Non-pigmented ciliary epithelial cell (primary cell): ENCODE data around the gene TJP1.
"Not testable (repeated sequence)": the region's sequence is repeated elsewhere in the genome, so short reads cannot be mapped to it uniquely, and the experiment has no call there.

Source experiments
- DNase-seq: peaks from one replicate; pipeline ENCODE4 v3.0.0-alpha.2; 2010; ENCODE audit warnings: low read depth

Gene TJP1

DNA sequence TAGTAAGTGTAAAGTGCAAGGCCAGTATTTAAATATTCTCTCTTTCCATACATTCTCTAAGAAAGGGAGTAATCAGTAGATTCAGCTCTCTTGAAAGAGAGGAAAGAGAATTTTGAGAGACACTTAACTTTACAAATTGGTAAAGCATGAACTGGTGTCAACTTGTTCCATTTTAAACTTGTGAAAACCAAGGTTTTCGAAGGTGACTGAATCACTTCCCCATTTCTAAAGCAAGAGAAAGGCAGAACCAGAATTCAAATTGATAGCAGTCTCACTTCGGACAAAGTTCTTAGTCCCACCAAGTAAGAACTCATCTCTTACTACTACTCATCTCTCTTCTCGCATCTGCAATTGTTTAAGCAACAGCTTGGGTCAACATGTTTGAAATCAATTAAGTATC lies 22.4 kb downstream of the TJP1 start:
- DNase-seq: no peak

DNA sequence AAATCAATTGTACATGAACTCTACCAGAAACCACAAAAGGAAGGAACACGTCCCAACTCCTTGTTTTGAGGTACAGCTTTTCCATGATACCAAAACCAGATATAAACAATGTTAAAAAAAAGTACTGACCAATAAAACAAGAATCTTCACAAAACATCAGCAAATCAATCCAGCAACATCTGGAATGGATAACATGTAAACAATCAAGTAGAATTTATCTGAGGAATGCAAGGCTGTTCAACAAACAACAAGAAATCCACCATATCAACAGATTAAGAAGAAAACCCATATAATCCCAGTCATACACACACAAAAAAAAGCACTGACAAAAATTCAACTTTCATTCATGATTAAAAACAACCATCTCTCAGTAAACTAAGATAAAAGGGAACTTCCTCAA lies 26.7 kb downstream of the TJP1 start:
- no peak for DNase-seq

DNA sequence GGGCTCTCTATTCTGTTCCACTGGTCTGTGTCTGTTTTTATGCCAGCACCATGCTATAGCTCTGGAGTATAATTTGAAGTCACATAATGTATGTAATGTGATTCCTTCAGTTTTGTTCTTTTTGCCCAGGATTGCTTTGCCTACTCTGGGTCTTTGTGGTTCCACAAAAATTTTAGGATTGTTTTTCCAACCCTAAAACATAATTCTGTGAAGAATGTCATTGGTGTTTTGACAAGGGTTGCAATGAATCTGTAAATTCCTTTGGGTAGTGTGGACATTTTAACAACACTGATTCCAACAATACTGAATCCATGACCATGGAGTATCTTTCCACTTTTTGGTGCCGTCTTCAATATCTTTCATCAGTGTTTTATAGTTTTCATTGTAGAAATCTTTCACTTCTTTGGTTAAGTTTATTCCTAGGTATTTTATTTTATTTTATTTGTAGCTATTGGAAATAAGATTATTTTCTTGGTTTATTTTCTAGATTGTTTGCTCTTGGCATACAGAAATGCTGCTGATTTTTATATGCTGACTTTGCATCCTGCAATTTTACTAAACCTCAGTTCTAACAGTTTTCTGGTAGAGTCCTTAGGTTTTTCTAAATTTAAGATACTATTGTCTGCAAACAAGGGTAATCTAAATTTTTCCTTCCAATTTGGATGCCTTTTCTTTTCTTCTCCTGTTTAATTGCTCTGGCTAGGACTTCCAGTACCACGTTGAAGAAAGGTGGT lies 29.7 kb downstream of the TJP1 start:
- DNase-seq: no peak

DNA sequence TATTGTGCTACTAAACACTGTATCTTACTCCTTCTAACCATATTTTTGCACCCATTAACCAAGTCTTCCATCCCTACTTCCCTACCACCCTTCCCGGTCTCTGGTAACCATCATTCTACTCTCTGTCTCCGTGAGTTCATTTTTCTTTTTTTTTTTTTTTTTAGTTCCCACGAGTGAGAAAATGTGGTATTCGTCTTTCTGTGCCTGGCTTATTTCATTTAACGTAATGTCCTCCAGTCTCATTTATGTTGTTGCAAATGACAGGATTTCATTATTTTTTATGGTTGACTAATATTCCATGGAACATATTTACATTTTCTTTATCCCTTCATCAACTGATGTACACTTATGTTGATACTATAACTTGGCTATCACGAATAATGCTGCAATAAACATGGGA lies 31.7 kb downstream of the TJP1 start:
- no peak for DNase-seq

DNA sequence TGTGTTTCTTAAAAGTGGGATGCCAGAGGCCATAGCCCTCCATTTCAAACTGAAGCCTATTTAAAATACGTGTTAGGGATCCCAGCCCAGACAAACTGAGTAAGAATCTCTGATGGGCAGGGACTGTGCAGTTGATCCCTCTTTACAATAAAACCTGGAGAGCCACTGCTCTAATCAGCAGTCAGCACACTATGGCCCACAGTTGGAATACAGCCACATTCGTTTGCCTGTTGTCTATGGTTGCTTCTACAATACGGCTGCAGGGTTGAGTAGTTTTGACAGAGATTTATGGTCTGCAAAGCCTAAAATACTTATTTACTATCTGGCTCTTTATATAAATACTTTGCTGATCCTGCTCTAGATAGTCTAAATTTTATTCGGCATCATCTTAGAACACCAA lies 32.4 kb downstream of the TJP1 start:
- DNase-seq: no peak

DNA sequence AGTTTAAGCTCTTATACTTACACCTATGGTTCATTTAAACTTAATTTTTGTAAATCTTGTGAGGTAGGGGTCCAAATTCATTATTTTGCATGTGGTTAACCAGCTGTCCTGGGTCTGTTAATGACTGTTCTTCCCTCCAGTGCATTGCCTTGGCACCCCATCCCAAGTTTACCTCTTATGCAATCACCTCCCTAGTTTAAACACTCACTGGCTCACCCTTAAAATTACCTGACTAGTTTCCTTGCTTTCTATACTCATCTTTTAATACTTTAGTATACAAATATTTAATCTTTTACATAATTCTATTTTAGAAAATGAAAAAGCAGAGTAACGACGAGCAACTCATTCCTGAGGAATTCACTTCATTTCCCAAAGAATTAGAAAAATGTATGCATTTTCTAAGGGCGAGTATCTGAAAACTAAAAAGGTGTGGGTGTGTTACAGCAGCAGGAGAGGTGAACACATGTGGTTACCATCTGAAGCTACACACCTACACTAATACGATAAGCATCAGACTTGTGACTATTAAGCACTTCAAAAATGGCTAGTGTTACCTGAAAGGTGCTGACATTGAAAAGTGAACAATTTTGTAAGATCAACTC lies 33.7 kb downstream of the TJP1 start:
- DNase-seq: no peak

DNA sequence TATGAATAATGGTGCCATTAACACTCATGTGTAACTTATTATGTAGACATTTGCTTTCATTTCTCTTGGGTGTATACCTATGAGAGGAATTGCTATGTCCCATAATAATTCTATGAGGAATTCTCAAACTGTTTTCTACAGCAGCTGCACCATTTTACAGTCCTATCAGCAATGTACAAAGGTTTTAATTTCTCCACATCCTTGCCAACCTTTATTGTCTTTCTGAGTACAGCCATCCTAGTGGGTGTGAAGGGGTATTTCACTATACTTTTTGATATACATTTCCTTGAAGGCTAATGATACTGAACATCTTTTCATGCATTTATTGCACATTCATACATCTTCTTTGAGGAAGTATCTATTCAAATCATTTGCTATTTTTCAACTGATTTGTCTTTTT lies 34.5 kb downstream of the TJP1 start:
- DNase-seq: no peak

DNA sequence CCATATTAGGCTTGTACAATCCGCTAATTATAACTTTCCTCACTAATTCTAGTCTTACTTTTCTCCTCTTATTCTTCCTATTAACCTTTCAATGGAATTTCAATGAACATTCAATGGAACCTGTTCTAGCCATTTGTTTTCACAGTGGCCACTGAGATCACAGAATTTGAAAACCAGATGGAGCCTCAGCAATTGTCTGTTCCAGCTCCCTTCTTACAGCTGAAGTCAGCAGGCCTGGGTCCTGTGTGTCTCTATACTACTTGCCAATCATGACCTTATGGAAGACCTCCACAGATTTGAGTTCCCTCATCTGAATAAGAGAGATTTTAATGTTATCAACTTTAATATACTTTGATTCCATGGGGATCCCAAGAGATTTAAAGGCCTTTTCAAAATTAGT lies 36.6 kb downstream of the TJP1 start:
- no peak for DNase-seq

DNA sequence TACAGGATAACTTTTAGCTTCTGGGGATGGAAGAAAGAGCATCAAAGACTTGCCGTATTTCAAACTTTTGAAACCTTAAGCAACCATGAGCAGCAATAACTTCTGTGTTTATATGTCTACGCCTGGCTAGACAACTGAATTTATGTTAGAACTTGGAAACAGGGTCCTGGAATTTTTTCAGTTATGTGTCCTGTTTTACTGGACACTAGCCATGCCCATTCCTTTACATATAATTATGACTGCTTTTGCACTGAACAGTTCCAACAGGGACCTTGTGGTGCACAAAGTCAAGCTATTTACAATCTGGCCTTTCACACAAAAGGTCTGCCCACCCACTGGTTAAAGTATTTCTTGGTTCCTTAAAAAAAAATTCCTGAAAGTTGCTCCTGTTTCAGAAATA lies 37.1 kb downstream of the TJP1 start:
- no peak for DNase-seq

DNA sequence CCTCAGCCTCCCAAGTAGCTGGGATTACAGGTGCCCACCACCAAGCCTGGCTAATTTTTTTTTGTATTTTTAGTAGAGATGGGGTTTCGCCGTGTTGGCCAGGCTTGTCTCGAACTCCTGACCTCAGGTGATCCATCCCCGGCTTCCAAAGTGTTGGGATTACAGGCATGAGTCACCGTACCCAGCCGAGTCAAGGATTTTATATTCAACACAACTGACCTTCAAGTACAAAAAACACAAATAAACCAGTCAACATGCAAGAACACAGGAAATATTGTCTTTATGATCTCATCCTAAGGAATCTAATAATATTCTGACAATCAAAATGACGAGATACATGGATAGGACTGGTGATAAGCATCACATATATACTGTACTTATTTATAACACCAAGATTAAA lies 37.9 kb downstream of the TJP1 start:
- DNase-seq: no peak

DNA sequence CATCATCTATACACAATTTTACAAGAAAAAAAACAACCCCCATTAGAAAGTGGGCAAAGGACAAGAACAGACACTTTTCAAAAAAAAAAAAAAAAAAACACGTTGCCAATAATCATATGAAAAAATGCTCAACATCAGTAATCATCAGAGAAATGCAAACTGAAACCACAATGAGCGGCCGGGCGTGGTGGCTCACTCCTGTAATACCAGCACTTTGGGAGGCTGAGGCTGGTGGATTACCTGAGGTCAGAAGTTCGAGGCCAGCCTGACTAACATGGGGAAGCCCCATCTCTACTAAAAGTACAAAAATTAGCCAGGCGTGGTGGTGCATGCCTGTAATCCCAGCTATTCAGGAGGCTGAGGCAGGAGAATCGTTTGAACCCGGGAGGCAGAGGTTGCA lies 39.5 kb downstream of the TJP1 start:
- DNase-seq: not testable (repeated sequence)

DNA sequence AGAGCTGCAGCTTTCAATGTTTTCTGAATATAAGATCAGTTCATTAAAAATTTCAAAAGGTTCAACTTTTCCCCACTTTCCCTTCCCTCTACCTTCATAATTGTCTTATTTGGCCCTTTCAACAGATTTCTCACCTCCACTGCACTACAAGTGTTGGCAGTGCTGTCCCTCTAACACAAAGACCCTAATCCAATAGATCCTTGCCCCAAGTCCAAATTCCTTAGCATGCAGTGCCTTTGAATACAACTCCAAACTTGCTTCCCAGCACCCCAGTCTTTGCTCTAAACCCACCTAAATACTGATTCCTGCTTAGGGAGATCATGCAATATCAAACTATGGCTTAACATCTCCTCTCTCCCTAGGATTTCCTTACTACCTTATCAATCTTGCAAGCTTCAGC lies 43.9 kb downstream of the TJP1 start:
- DNase-seq: no peak

DNA sequence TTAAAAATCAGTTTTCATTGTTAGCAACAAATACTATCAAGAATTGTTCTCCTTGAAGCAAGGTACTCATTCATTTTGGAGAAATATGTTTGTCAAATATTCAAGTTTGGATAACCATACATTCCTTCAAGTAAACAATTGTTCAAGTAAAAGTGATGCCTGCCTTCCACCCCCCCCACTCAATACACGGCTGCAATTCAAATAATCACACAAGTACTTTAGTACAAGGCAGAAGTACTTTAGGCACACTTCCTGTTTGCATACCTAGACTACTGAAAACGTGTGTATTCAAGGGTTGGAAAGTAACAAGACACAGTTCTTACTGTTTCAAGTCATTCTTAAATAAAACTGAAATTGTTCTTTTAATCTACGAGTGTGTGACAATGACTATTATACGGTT lies 45.4 kb downstream of the TJP1 start:
- no peak for DNase-seq

DNA sequence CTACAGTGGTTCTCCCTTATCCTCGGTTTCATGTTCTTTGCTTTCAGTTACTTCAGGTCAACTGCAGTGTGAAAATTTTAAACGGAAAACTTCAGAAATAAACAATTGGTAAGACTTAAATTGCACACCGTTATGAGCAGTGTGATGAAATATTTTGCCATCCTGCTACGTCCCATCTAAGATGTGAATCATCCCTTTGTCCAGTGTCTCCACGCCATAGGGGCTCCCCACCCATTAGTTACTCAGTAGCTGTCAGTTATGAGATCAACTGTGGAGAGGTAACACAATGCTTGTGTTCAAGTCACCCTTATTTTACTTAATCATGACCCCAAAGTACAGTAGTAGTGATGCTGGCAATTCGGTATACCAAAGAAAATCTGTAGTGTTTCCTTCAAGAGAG lies 47.4 kb downstream of the TJP1 start:
- DNase-seq: no peak

DNA sequence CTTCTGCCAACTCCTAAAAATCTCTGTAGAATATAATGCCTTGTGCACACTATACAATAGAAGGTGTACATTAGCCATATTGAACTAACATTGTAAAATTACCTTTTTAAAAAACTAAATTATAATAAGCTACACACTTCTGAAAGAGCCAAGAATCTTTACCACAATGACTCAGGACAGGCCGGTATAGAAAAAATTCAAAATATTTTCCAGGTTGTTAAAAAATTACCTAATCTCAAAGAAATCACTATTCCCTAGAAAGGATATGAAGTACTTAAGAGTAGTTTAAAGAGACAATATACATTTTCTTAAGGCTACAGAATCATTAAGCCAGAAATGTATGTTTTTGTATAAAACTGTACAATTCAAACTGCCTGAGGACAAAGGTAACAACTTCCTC lies 48.5 kb downstream of the TJP1 start:
- DNase-seq: no peak

DNA sequence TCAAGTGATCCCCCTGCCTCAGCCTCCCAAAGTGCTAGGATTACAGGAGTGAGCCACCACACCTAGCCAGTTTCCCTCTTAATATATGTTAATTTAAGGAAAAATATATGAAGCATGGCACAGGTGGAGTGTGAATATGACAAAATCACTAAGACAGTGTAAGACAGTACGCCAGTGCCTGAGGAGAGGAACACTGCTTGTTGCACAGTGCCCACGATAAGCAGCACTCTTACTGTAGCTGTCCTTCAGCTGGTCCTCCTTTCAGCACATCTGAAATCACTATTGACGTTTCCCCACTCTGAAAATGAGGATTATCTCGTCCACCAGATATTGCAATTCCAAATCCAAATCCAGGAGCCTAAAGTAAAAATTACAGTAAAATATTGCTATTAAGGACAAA lies 49.3 kb downstream of the TJP1 start:
- DNase-seq: no peak

DNA sequence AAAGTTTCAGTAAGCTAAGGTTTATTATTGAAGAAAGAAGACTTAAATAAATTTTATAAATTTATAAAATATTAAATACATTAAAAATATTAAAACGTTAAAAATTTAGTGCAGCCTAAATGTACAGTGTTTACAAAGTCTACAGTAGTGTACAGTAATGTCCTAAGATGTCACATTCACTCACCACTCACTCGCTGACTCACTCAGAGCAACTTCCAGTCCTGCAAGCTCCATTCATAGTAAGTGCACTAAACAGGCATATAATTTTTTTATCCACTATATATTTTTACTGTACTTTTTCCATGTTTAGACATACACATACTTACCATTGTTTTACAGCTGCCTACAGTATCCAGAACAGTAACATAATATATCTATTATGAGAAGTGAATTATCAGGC lies 51.5 kb downstream of the TJP1 start:
- no peak for DNase-seq

DNA sequence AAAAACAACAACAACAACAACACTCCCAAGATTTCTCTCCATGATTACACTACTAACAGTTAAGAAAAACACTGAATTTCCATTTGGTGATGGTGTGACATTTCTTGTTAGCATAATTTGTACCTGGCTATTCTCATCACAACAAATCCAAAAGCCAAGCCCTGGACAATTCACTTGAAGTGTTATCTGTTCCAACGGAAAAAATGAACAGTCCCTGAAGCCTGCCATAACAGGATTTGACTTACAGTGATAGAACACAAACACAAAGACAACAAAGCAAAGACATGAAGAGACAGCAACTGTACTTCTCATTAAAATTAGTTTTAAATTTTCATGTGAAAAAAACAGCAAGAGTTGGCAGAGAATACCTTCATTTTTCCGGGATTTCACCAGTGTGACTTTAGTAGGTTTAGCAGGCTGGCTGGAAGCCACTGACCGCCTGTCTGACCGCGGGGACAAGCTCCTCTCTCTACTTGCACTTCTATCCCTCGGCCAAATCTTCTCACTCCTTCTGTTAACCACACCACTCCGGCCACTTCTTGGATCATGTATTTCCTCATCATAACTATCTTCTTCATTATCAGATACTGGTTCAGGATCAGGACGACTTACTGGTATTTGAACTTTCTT lies 56.3 kb downstream of the TJP1 start:
- no peak for DNase-seq

DNA sequence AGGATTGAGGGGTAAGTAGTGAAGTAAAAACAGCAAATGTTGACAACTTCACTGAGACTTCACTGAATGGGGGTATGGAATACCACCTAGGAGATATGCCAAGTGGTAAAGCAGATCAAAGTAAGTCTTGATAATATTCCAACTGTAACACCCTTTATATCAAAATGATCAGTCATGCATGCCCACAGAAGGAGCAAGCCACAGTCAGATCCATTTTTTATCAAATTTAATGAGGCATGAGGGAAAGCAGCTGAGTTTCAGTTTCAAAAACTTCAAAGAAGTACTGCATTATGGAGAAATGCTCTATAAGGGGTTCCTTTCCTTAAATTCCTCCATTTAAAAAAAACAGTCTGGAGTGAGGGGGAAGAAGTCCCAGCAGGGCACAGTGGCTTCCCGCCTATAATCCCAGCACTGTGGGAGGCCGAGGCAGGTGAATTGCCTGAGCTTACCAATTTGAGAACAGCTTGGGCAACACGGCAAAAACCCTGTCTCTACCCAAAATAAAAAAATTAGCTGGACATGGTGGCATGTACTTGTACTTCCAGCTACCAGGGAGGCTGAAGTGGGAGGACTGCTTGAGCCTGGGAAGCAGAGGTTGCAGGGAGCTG lies 56.9 kb downstream of the TJP1 start:
- no peak for DNase-seq

DNA sequence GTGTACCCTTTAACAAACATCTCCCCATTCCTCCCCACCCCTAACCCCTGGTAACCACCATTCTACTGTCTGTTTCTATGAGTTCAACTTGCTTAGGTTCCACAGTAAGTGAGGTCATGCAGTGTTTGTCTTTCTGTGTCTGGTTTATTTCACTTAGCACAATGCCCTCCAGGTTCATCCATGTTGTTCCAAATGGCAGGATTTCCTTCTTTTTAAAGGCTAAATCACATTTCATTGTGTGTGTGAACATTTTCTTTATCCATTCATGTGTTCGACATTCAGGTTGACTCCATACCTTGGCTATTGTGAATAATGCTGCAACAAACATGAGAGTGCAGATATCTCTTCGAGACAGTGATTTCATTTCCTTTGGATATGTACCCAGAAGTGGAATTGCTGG lies 62.7 kb downstream of the TJP1 start:
- DNase-seq: no peak

DNA sequence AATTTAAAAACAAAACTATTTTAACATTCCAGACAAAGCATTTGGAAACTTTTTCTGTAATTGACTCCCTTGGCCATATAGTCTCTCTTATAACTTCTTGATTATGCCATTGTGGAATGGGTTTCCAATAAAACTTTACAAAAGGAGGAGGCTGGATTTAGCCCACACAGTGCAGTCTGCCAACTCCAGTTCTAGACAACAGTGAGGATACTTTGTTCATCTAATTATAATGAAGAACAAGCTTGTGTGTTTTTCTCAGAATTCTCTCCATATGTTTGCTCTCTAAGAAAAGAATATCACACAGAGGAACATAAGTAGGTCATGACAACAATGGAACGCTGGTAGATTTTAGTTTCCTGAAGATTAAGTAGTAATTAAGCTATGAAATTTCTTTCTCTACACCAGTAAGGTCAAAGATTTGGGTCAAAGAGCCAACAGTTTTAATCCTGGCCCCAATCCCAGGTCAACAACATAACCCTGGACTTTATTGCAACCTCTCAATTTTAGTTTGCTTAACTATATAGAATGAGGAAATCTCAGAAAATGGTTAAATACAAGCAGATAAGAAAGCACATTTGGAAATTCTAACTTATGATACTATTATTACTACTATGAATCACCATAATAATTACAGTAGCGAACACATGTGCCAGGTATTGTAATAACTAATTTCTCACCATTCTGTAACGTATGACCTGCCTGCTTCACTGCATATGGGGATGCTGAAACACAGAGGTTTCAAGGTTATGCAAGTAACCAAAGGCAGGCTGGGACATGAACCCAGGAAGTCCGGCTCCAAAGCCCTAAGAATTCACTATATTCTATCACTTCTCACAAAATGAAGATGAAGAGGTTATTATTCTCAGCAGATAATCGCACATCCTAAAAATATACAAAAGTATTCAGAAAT lies 65.7 kb downstream of the TJP1 start:
- no peak for DNase-seq

DNA sequence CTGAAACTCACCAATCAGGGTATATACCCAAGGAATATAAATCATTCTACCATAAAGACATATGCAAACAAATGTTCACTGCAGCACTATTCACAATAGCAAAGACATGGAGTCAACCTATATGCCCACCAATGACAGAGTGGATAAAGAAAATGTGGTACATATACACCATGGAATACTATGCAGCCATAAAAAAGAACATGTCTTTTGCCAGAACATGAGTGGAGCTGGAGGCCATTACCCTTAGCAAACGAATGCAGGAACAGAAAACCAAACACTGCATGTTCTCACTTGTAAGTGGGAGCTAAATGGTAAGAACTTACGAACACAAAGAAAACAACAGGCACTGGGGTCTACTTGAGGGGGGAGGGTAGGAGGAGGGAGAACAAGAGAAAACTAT lies 68.3 kb downstream of the TJP1 start:
- DNase-seq: not testable (repeated sequence)
